KMS-11 (cell line): ENCODE measurements around the gene RAD18.

Source experiments
- H2AFZ ChIP-seq: fragments of 200-600 bp; sonication (generic); 2 replicates; pipeline ENCODE4 v1.6.1; 2016; ENCODE audit warnings: antibody characterized with exemption, mixed run types, low read depth
- H3K27ac ChIP-seq: fragments of 200-600 bp; sonication (generic); 2 replicates; pipeline ENCODE4 v1.6.1; 2016; ENCODE audit warnings: mild to moderate bottlenecking, mixed run types
- H3K27me3 ChIP-seq: fragments of 200-600 bp; sonication (generic); 2 replicates; pipeline ENCODE4 v1.6.1; 2017; ENCODE audit warnings: mild to moderate bottlenecking, low read depth, mixed run types, moderate library complexity; ENCODE audit not compliant: insufficient read depth
- H3K36me3 ChIP-seq: fragments of 200-600 bp; sonication (generic); 2 replicates; pipeline ENCODE4 v1.6.1; 2017; ENCODE audit warnings: mild to moderate bottlenecking, mixed run types; ENCODE audit not compliant: insufficient read depth
- H3K4me1 ChIP-seq: fragments of 200-600 bp; sonication (generic); 2 replicates; pipeline ENCODE4 v1.6.1; 2016; ENCODE audit warnings: mild to moderate bottlenecking, low read depth, mixed run types; ENCODE audit not compliant: poor library complexity, severe bottlenecking
- H3K4me2 ChIP-seq: fragments of 200-600 bp; sonication (generic); 2 replicates; pipeline ENCODE4 v1.7.0; 2016; ENCODE audit warnings: mild to moderate bottlenecking, mixed run types
- H3K4me3 ChIP-seq: fragments of 200-600 bp; sonication (generic); IDR thresholded peaks from 2 replicates; pipeline ENCODE4 v1.6.1; 2017; ENCODE audit warnings: low read depth, low read length, mixed read lengths; ENCODE audit not compliant: insufficient read depth
- H3K79me2 ChIP-seq: fragments of 200-600 bp; sonication (generic); 2 replicates; pipeline ENCODE4 v1.6.1; 2016; ENCODE audit warnings: low read depth, mixed run types; ENCODE audit not compliant: insufficient read depth
- H3K9ac ChIP-seq: fragments of 200-600 bp; sonication (generic); 2 replicates; pipeline ENCODE4 v1.6.1; 2016; ENCODE audit warnings: mild to moderate bottlenecking, mixed run types
- H4K20me1 ChIP-seq: fragments of 200-600 bp; sonication (generic); 2 replicates; pipeline ENCODE4 v1.6.1; 2016; ENCODE audit warnings: mild to moderate bottlenecking, mixed run types; ENCODE audit not compliant: insufficient read depth
- CTCF ChIP-seq: fragments of 200-600 bp; sonication (generic); conservative IDR thresholded peaks from 2 replicates; pipeline ENCODE4 v1.6.1; 2017; ENCODE audit warnings: low read depth, mild to moderate bottlenecking, antibody characterized with exemption, low read length, moderate library complexity, mixed read lengths

RAD18 gene

DNA sequence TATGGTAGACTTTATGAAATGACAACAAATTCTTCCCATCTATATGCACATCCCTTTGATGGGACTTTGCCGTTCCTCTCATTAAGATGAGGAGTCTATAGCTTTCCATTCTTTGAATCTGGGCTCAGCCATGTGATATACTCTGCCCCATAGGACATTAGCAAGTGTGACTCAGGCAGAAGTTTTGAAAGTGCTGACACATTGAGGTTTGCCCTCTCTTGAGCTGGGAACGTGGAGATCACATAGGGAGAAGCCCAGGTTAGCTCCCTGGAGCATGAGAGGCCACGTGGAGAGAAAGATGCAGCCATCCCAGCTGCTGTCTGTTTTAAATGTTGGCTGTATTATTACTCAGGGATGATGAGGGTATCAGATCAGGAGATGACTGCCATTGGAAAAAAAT, 126.1 kb downstream of the RAD18 start:
- H3K79me2 ChIP-seq = no peaks in the 10 kb centered on the region
- no peaks in the 10 kb centered on the region for H4K20me1 ChIP-seq
- no peak overlapping the region for H3K9ac ChIP-seq
- no peak for TF ChIP-seq CTCF
- H3K4me2 ChIP-seq = no peak overlapping the region
- no peak overlapping the region for H3K27ac ChIP-seq
- no peaks in the 10 kb centered on the region for H3K36me3 ChIP-seq
- no peak overlapping the region for H2AFZ ChIP-seq
- H3K4me3 ChIP-seq = no peak overlapping the region
- H3K4me1 ChIP-seq = no peaks in the 10 kb centered on the region
- H3K27me3 ChIP-seq = no peaks in the 10 kb centered on the region

- no peak overlapping the region for H2AFZ ChIP-seq
- no peaks in the 10 kb centered on the region for H3K4me1 ChIP-seq
- TF ChIP-seq CTCF = no peak
- H3K27ac ChIP-seq = no peak overlapping the region
- no peak overlapping the region for H3K9ac ChIP-seq
- no peaks in the 10 kb centered on the region for H3K27me3 ChIP-seq
- no peaks in the 10 kb centered on the region for H4K20me1 ChIP-seq
- no peaks in the 10 kb centered on the region for H3K79me2 ChIP-seq
- no peak overlapping the region for H3K4me3 ChIP-seq
- H3K36me3 ChIP-seq = no peaks in the 10 kb centered on the region
- no peak overlapping the region for H3K4me2 ChIP-seq
Measured at GRCh38 chr3:8836096-8836495, 127.2 kb downstream of the RAD18 start.

GRCh38 chr3:8835385-8835784, 127.9 kb downstream of the RAD18 start:
- Histone ChIP-seq H4K20me1 (no peaks in the 10 kb centered on the region), H3K27ac (no peak overlapping the region), H3K79me2 (no peaks in the 10 kb centered on the region), H3K27me3 (no peaks in the 10 kb centered on the region), H3K4me1 (no peaks in the 10 kb centered on the region), H3K9ac (no peak overlapping the region), H3K4me2 (no peak overlapping the region), H3K36me3 (no peaks in the 10 kb centered on the region), H2AFZ (no peak overlapping the region), H3K4me3 (no peak overlapping the region)
- no peak for TF ChIP-seq CTCF

- Histone ChIP-seq H3K27me3 (no peaks in the 10 kb centered on the region), H3K4me2 (no peak overlapping the region), H3K9ac (no peak overlapping the region), H2AFZ (no peak overlapping the region), H3K4me3 (no peak overlapping the region), H3K4me1 (no peaks in the 10 kb centered on the region), H4K20me1 (no peaks in the 10 kb centered on the region), H3K27ac (no peak overlapping the region), H3K36me3 (no peaks in the 10 kb centered on the region), H3K79me2 (no peaks in the 10 kb centered on the region)
- no peak for TF ChIP-seq CTCF
Measured at GRCh38 chr3:8834974-8835373, 128.3 kb downstream of the RAD18 start.

DNA sequence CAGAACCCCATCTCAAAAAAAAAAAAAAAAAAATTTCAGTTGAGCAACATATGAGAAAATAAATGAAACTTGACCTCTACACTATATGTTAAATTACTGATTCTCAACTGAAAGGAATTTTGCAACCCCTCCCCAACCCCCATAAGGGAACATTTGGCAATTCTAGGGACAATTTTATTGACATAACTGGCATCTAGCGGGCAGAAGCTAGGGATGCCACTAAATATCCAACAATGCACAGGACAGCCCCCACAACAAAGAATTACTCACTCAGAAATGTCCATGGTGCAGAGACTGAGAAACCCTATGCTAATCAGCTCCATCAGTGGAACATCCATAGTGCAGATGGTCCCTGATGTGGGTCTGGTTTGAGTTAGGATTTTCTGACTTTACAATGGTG, 135.6 kb downstream of the RAD18 start:
- Histone ChIP-seq H3K27me3 (no peaks in the 10 kb centered on the region), H3K4me3 (no peak overlapping the region), H3K36me3 (no peaks in the 10 kb centered on the region), H3K79me2 (no peaks in the 10 kb centered on the region), H4K20me1 (no peaks in the 10 kb centered on the region), H2AFZ (no peak overlapping the region), H3K4me1 (no peaks in the 10 kb centered on the region), H3K27ac (no peak overlapping the region), H3K4me2 (no peak overlapping the region), H3K9ac (no peak overlapping the region)
- TF ChIP-seq CTCF = no peak
